ENCODE data around the gene MCM6.

- no peak for TF ChIP-seq POLR2AphosphoS5 (IDR thresholded peaks at IDR 0.05)
- TF ChIP-seq CTCF (IDR thresholded peaks at IDR 0.05): no peak
- TF ChIP-seq POLR2A (IDR thresholded peaks at IDR 0.05): no peak
- TF ChIP-seq EP300 (IDR thresholded peaks at IDR 0.05; ENCODE audit: low read depth): no peak
Observed at GRCh38 chr2:135905679-135906078, 29.4 kb upstream of the MCM6 start.
